Parathyroid adenoma (tissue), 2 donors: ENCODE measurements around the gene TMEM131L.

Experiments
- H2AFZ ChIP-seq: fragments of 300-600 bp; sonication (generic); one replicate; pipeline ENCODE4 v1.7.0; 2017; ENCODE audit warnings: antibody characterized with exemption, mild to moderate bottlenecking
- H3K27ac ChIP-seq: fragments of 300-600 bp; sonication (generic); one replicate; pipeline ENCODE4 v1.7.0; 2017
- H3K27me3 ChIP-seq: fragments of 300-600 bp; sonication (generic); one replicate; pipeline ENCODE4 v1.7.0; 2017; ENCODE audit warnings: low read length; ENCODE audit not compliant: control insufficient read depth, insufficient read depth
- H3K36me3 ChIP-seq: fragments of 300-600 bp; sonication (generic); one replicate; pipeline ENCODE4 v1.7.0; 2017; ENCODE audit warnings: low read length; ENCODE audit not compliant: control insufficient read depth, insufficient read depth
- H3K4me1 ChIP-seq: fragments of 300-600 bp; sonication (generic); one replicate; pipeline ENCODE4 v1.7.0; 2017; ENCODE audit warnings: control low read depth
- H3K4me2 ChIP-seq: fragments of 300-600 bp; sonication (generic); one replicate; pipeline ENCODE4 v1.7.0; 2017; ENCODE audit warnings: low read length
- H3K4me3 ChIP-seq: fragments of 300-600 bp; sonication (generic); one replicate; pipeline ENCODE4 v1.7.0; 2017; ENCODE audit warnings: low read depth, low read length
- H3K79me2 ChIP-seq: fragments of 300-600 bp; sonication (generic); one replicate; pipeline ENCODE4 v1.7.0; 2017; ENCODE audit warnings: control low read depth
- H3K9ac ChIP-seq: fragments of 300-600 bp; sonication (generic); one replicate; pipeline ENCODE4 v1.7.0; 2017; ENCODE audit warnings: mild to moderate bottlenecking
- H3K9me3 ChIP-seq: fragments of 300-600 bp; sonication (generic); one replicate; pipeline ENCODE4 v1.7.0; 2017; ENCODE audit warnings: low read length; ENCODE audit not compliant: control insufficient read depth
- TF ChIP-seq, protein P1 (sequence below): fragments of 300-600 bp; sonication (generic); IDR thresholded peaks from one replicate; pipeline ENCODE4 v1.7.0; 2017; ENCODE audit warnings: antibody characterized with exemption, mild to moderate bottlenecking
- donor health status: primary hyperparathyroidism.

Gene TMEM131L

DNA sequence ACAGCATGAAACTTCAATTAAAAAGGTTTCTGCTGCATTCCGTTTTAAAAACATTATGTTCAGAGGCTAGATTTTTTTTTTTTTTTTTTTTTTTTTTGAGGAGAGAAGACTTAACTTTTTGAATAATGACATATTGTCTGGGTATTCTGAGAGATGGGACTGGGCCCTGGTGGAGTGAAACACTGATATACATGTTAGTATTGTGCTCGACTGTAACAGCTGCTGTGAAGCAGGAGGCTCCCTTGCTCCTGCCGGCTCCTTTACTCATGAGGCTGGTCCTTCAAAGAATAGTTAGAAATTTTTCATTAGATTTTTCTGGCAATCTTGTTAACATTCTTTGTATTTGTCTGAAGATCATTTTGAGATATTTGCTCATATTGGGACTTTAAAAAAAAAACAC is 73.3 kb downstream of the TMEM131L start:
- H3K27ac ChIP-seq, result no peak overlapping the region
- no peak overlapping the region for H3K4me3 ChIP-seq
- H3K9ac ChIP-seq, result no peak overlapping the region
- H3K4me2 ChIP-seq, result no peak overlapping the region
- no peaks in the 10 kb centered on the region for H3K4me1 ChIP-seq
- no peaks in the 10 kb centered on the region for H3K27me3 ChIP-seq
- no peaks in the 10 kb centered on the region for H3K36me3 ChIP-seq
- TF ChIP-seq, protein P1, sequence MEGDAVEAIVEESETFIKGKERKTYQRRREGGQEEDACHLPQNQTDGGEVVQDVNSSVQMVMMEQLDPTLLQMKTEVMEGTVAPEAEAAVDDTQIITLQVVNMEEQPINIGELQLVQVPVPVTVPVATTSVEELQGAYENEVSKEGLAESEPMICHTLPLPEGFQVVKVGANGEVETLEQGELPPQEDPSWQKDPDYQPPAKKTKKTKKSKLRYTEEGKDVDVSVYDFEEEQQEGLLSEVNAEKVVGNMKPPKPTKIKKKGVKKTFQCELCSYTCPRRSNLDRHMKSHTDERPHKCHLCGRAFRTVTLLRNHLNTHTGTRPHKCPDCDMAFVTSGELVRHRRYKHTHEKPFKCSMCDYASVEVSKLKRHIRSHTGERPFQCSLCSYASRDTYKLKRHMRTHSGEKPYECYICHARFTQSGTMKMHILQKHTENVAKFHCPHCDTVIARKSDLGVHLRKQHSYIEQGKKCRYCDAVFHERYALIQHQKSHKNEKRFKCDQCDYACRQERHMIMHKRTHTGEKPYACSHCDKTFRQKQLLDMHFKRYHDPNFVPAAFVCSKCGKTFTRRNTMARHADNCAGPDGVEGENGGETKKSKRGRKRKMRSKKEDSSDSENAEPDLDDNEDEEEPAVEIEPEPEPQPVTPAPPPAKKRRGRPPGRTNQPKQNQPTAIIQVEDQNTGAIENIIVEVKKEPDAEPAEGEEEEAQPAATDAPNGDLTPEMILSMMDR, result no peak
- no peak overlapping the region for H2AFZ ChIP-seq
- H3K79me2 ChIP-seq, result no peaks in the 10 kb centered on the region
- no peaks in the 10 kb centered on the region for H3K9me3 ChIP-seq

DNA sequence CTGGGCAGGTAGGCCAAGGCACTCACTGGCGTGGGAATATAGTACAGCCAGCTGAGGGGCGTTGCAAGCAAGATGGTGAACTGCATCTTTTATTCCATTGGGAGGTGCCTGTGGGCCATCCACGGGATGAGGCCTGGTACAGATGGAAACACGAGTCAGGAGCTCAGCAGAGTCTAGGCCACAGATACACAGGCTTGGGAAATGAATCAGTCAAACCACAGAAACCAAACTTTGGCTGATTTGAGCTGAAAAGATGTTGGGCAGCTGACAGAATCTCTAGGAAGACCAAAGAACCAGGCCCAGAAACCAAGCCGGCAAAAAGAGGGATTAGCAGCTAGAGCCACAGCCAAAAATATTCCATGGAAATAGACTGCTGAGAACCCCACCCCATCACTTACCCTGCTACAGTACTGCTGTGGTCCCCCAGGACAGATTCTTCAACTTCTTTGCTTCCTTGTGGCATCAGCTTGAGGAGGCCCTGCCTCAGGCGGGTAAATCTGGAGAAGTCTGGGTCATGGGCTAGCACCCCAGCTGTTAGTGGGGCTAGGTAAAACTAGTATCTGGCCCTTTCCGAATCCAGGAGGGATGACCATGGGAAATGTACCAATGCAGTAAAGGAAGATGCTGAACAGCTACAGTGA is 75.4 kb downstream of the TMEM131L start:
- Histone ChIP-seq H3K27ac (no peak overlapping the region), H3K9me3 (no peaks in the 10 kb centered on the region), H3K36me3 (no peaks in the 10 kb centered on the region), H3K79me2 (no peaks in the 10 kb centered on the region), H3K4me3 (no peak overlapping the region), H3K27me3 (no peaks in the 10 kb centered on the region), H3K9ac (no peak overlapping the region), H3K4me2 (no peak overlapping the region), H3K4me1 (no peaks in the 10 kb centered on the region), H2AFZ (no peak overlapping the region)
- TF ChIP-seq, protein P1, result no peak

- no peak overlapping the region for H3K4me2 ChIP-seq
- H3K4me1 ChIP-seq, result no peaks in the 10 kb centered on the region
- no peaks in the 10 kb centered on the region for H3K27me3 ChIP-seq
- TF ChIP-seq, protein P1, result no peak
- H3K4me3 ChIP-seq, result no peak overlapping the region
- H3K9ac ChIP-seq, result no peak overlapping the region
- no peaks in the 10 kb centered on the region for H3K9me3 ChIP-seq
- no peak overlapping the region for H3K27ac ChIP-seq
- H3K79me2 ChIP-seq, result no peaks in the 10 kb centered on the region
- no peaks in the 10 kb centered on the region for H3K36me3 ChIP-seq
- H2AFZ ChIP-seq, result no peak overlapping the region
These were observed 76.0 kb downstream of the TMEM131L start for GRCh38 chr4:153542131-153542530.

- H3K27ac ChIP-seq, result no peak overlapping the region
- H3K9ac ChIP-seq, result no peak overlapping the region
- no peaks in the 10 kb centered on the region for H3K27me3 ChIP-seq
- H3K4me2 ChIP-seq, result no peak overlapping the region
- H3K79me2 ChIP-seq, result no peaks in the 10 kb centered on the region
- H3K4me3 ChIP-seq, result no peak overlapping the region
- H2AFZ ChIP-seq, result no peak overlapping the region
- TF ChIP-seq, protein P1, result no peak
- no peaks in the 10 kb centered on the region for H3K4me1 ChIP-seq
- no peaks in the 10 kb centered on the region for H3K9me3 ChIP-seq
- no peaks in the 10 kb centered on the region for H3K36me3 ChIP-seq
These were observed 76.7 kb downstream of the TMEM131L start for GRCh38 chr4:153542834-153543233.

DNA sequence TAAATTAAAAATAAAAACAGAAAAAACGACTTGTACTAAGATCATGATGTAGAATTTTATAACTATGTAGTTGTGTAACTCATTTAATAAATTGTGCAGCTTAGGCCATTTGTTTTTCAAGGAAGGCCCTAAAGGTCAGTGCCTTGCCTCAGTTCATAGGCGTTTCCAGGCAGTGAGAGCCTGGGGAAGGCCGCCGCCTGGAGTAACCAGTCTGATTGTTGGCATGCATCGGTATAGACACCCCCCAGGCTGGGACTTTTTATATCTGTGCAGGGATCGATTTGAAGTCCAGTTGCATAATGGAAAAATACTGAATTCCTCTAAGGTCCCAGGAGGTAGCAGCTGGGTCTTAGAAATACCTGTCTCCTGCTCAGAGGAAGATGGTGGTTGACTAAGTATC is 77.2 kb downstream of the TMEM131L start:
- TF ChIP-seq, protein P1, result no peak
- Histone ChIP-seq H3K36me3 (no peaks in the 10 kb centered on the region), H3K27ac (no peak overlapping the region), H2AFZ (no peak overlapping the region), H3K4me3 (no peak overlapping the region), H3K27me3 (no peaks in the 10 kb centered on the region), H3K4me2 (no peak overlapping the region), H3K9ac (no peak overlapping the region), H3K79me2 (no peaks in the 10 kb centered on the region), H3K9me3 (no peaks in the 10 kb centered on the region), H3K4me1 (no peaks in the 10 kb centered on the region)
